NCI-H82 treated with DMSO at 0.1 percent for 48 hours (cell line): ENCODE results near the gene NEAT1.
A peak's percentile ranks its signal among the peaks of the same experiment; 100 is the strongest.
"Not testable (repeated sequence)": the region's sequence is repeated elsewhere in the genome, so short reads cannot be mapped to it uniquely, and the experiment has no call there.

Source experiments
- DNase-seq: peaks from one replicate; lab custom pipeline; 2025; ENCODE audit not compliant: unreplicated experiment; lab: John Stamatoyannopoulos, UW

Gene NEAT1

DNA sequence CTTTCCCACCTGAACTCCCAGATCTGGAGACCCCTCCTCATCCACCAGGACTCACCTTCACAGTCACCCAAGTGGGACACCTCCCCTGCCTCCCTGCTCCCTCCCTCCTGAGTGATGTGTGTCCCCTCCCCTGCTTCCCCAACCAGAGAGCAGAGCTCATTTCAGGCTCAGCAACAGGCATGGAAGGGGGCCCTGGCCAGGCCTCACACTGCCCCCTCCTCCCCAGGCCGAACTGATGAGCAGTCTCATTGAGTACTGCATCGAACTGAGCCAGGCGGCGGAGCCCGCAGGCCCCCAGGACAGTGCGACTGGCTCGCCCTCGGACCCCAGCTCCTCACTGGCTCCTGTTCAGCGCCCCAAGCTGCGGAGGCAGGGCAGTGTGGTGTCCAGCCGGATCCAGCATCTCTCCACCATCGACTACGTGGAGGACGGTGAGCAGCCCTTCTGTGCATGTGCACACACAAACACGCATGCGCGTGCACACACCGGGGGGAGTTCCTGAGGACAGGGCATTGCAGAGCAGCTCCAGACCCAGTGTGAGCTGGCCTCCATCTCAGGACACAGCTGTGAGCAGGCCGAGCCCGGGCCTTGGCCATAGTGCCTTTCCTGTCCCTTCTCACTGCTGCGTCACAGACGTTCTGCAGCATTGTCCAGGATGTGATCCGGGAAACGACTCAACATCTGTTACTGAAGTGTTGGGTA lies 17.8 kb upstream of the NEAT1 start:
- no peak for DNase-seq

DNA sequence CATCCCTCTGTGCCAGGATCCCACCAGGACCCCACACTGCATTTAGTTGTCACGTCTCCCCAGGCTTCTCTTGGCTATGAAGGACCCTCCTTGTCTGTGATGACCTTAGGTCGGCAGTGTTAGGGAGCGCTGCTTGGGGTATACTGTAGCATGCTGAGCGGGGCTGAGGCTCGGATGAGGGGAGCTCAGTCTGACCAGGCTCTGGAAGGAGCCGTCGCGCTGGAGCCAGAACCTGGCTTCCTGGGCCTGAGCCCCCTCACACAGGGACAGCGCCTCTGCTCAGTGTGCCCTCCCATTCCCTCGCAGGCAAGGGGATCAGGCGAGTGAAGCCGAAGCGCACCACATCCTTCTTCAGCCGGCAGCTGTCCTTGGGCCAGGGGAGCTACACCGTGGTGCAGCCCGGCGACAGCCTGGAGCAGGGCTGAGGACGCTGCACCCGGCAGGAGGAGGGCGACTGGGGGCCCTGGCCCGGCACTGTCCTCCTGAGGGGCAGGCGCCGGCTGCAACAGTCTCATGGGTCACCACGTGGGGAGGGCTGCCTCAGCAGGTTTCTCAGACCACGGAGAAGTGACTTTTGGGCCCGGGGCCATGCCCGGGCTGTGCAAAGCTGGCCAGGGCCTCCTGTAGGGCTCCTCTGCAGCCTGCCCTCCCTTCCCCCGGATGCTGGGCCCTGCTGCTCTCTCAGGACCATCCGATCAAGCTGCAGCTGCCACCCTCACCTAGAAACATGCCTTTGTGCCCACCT lies 11.5 kb upstream of the NEAT1 start:
- no peak for DNase-seq

- no peak for DNase-seq
Measured at GRCh38 chr11:65411681-65412070, 10.9 kb upstream of the NEAT1 start.

- DNase-seq = no peak
Measured at GRCh38 chr11:65412271-65413076, 10.1 kb upstream of the NEAT1 start.

- DNase-seq = not testable (repeated sequence)
Measured at GRCh38 chr11:65413077-65413664, 9.4 kb upstream of the NEAT1 start.

DNA sequence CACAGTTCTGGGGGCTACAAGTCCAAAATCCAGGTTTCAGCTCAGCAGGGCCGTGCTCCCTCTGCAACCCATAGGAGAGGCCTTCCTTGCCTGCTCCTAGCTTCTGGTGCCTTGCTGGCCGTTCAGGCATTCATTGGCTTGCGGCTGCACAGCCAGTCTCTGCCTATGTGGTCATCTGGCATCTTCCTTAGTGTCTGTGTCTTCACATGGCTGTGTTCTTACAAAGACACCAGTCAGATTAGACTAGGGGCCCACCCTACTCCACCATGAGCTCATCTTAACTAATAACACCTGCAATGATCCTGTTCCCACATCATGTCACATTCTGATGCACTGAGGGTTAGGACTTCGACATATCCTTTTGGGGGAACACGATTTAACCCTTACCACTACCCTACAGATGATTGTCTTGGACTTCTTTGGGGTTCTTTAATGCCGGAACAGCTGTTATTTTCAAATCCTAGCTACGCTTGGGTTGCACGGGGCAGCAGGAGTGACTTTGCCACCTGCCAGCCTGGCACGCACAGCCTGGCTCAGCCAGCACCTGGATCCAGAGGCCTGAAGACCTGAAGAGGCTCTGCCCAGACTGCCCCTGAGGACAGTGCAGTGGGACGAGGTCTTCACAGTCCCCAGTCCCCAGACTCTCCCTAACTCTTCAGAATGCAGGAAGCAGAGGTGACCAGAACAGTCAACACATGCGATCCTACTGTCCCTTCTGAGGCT lies 7.7 kb upstream of the NEAT1 start:
- DNase-seq = no peak

DNA sequence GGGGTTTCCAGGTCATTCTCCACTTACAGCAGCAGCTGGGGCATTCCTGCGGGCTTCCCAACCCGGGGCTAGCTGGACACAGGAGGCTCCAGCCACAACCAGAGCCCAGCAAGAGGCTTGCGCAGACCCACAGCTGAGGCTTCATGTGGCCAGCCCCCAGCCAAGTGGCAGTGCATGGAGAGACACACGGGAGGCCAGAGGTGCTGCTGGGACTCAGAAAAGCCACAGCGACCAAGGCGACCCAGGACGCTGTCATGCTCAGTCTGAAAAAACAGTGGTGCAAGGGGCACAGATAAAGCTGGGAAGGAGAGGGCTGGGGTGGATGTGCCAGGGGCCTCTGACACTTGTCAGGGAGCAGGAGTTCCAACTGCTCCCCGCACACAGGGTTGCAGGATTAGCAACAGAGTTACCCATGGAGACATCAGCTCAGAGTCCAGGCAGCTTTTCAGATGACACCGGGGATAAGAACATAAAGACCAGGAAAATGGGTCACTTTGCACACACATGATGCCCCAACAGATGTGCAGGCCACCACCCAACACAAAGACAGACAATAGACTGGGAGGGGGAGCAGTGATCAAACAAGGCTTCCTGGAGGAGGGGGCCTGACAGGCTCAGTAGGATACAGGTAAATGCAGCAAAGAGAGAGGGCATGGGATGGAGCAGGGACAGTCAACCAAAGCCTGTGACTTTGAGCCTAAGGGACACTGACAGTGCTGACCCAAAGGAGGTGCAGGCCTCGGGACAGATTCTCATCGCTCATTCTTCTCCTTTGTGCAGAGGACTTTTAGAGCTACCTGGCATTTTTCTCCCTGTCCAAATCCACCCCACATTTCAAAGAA lies 6.9 kb upstream of the NEAT1 start:
- no peak for DNase-seq

DNA sequence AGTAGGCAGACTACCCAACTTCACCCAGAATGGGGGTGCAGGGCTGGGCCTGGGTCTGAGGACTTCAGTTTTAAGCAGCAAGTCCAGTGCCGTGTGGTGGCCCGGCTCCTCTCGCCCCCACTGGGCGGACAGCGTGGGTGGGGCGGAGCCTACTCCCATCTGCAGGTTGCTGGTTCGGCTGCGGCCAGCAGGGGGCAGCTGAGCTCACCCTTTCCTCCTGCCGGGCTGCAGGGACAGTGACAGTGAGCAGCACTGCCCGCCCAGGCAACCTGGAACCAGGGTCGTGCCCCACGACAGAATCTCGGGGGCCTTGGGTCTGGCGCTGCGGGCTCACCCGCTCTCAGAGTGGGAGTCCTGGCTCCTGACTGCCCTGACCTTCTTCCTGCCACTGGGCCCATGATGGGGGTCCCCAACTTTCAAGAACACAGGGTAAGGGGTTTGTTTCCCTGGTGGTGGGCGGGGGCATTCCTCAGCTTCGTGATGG lies 6.2 kb upstream of the NEAT1 start:
- no peak for DNase-seq

- no peak for DNase-seq
Measured at GRCh38 chr11:65416841-65417701, 5.5 kb upstream of the NEAT1 start.

DNA sequence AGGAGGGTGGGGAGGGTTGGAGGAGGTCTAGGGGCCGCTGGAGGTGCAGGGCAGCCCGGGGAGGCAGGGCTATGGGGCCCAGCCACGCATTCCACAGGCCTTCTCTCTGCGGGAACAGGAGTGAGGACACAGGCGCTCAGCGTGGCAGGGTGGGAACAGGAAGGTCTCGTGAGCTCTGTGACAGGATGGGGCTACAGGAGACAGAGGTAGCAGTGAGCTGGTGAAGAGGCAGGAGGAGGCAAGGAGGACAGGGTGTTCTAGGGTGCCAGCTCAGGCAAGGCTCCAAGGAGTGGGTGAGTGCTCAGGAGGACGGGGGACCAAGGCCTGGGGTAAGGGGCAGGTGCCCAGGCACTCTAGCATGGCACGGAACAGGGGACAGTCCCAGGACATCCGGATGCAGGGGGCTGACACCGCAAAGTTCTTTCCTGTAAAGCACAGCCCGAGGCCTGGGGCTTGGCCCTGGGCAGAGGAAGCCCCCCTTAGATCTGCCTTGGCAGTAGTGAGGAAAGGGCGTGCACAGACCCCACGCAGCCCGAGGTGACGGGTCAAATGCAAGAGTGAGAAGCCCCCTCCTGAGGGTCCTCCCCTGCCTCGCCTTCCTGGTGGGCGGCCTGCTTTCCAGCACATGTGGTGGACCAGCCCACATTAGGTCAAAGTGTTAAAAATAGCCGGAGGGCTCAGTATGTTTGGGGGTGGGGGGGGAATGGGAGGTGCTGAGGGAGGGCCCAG lies 4.7 kb upstream of the NEAT1 start:
- DNase-seq = no peak

DNA sequence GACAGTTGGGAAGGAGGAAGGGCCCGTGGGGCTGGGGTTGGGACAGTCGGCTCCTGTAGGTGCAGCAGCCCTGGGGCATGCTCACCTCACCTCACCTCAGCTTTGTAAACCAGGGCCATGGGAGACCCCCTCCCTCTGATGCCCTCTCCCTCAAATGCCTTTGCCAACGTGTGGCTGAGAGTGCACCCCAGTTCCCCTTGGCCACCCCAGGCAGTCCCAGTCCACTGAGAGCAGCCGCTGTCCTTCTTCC lies 4.2 kb upstream of the NEAT1 start:
- no peak for DNase-seq

GRCh38 chr11:65418681-65419459 lies 3.7 kb upstream of the NEAT1 start:
- DNase-seq = peak; percentile 35

- DNase-seq = no peak
Measured at GRCh38 chr11:65419460-65419771, 3.2 kb upstream of the NEAT1 start.

DNA sequence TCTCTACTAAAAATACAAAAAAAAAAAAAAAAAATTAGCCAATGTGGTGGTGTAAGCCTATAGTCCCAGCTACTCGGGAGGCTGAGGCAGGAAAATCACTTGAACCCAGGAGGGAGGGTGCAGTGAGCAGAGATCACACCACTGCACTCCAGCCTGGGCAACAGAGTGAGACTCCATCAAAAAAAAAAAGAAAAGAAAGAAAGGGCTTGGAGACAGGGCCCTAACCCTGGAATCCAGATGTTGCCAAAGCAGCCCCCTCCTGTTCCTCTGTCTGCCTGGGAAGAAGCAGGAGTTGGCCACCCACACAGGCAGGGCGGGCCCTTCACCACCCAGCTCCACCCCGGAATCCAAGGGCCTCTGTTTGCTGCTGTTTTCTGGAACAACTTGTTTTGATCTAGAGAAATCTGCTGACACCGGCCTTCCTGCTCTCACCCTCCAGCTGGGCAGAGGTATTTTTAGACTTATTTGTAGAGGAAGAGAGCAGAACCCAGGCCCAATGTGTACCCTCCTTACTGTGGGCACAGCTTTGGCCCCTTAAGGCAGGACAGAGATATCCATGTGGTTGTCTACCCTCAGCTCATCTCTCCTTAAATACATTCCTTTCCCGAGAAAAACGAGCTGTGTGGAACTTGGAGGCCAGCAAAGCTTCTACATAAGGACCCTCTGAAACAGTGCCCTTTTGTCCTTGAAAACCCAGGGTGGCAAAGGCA lies 2.7 kb upstream of the NEAT1 start:
- no peak for DNase-seq

DNA sequence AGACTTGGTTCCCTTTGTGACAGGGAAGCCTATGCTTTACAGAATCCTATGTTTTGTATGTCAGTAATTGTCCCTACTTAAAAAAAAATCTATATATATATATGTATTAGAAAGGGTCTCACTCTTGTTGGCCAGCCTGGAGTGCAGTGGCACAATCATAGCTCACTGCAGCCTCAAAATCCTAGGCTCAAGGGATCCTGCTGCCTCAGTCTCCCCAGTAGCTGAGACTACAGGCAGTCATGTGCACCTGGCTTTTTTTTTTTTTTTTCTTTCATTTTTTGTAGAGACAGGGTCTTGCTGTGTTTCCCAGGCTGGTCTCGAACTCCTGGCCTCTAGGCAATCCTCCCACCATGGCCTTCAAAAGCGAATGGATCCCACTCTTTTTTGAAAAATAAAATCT lies 2.1 kb upstream of the NEAT1 start:
- no peak for DNase-seq

DNA sequence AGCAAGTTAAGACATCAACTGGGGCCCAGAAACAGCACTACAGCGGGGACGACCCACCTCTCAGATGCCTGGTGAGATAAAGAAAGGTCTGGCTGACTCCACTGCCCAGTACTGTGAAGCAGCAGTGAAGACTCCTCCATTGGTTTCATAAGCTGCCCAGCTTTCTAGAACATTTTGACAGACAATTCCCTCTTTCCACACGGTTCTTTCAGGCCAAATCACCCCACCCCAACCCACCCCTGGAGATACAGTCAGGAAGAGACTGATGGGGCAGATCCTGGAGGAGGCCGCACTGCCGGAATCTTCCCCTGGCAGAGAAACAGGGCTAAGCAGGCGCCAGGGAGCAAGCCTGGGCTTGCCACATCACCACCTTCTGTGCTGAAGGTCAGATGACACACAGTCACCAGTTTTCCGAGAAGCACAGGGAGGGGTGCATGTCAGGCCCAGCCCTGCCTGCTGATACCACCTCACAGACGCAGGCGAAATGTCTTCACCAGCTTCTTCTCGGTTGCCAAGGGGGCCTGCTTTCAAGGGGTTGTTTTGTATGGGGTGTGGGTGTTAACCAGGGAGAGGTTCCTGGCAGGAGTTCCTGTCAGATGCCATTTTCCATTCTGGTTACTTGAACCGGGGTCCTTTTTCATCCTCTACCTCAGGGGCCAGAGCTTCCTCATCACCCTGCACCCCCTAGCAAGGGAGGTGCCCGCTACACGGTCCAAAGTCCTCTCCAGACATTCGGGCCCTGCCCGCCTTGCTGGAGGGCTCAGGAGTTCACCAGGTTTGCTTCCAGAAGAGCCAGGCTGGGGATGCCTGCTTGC lies 1.4 kb upstream of the NEAT1 start:
- no peak for DNase-seq
